HEK293T (cell line): ENCODE measurements around the gene COX6A2.
"Not testable (repeated sequence)": the region's sequence is repeated elsewhere in the genome, so short reads cannot be mapped to it uniquely, and the experiment has no call there.

Experiments used
- CTCF ChIA-PET: fragments of 350-600 bp; formaldehyde crosslinking; extraction: SDS; loops from one replicate; lab custom pipeline; 2021; ENCODE audit warnings: antibody characterized with exemption, inconsistent platforms; lab: Yijun Ruan, JAX
- POLR2A ChIA-PET: fragments of 350-600 bp; formaldehyde crosslinking; extraction: SDS; loops from one replicate; lab custom pipeline; 2020; ENCODE audit warnings: antibody characterized with exemption, inconsistent platforms; lab: Yijun Ruan, JAX
- DNase-seq: peaks from one replicate; pipeline ENCODE4 v3.0.0; 2012; ENCODE audit warnings: mixed read lengths; ENCODE audit errors: extremely low spot score
- ARNT ChIP-seq: fragments of 450-650 bp; IDR thresholded peaks from 2 replicates; pipeline ENCODE4 v1.6.1; 2017; ENCODE audit warnings: mild to moderate bottlenecking
- BHLHE40 ChIP-seq: fragments of 450-650 bp; IDR thresholded peaks from 2 replicates; pipeline ENCODE4 v1.6.1; 2016; ENCODE audit warnings: mild to moderate bottlenecking, moderate library complexity, borderline replicate concordance
- CTBP1 ChIP-seq: fragments of 450-650 bp; IDR thresholded peaks from 2 replicates; pipeline ENCODE4 v1.6.1; 2016; ENCODE audit warnings: borderline replicate concordance
- ELF4 ChIP-seq: fragments of 450-650 bp; IDR thresholded peaks from 2 replicates; pipeline ENCODE4 v1.6.1; 2017; ENCODE audit warnings: antibody characterized with exemption
- FOXA1 ChIP-seq: fragments of 450-650 bp; IDR thresholded peaks from 2 replicates; pipeline ENCODE4 v1.6.1; 2016; ENCODE audit warnings: mild to moderate bottlenecking
- FOXK2 ChIP-seq: fragments of 450-650 bp; IDR thresholded peaks from 2 replicates; pipeline ENCODE4 v1.6.1; 2016; ENCODE audit warnings: mild to moderate bottlenecking
- FOXM1 ChIP-seq: fragments of 450-650 bp; IDR thresholded peaks from 2 replicates; pipeline ENCODE4 v1.6.1; 2017; ENCODE audit warnings: mild to moderate bottlenecking, borderline replicate concordance
- HDGF ChIP-seq: fragments of 450-650 bp; IDR thresholded peaks from 2 replicates; pipeline ENCODE4 v1.6.1; 2017; ENCODE audit warnings: antibody characterized with exemption, borderline replicate concordance
- L3MBTL2 ChIP-seq: fragments of 450-650 bp; conservative IDR thresholded peaks from 2 replicates; pipeline ENCODE4 v1.6.1; 2016; ENCODE audit warnings: mild to moderate bottlenecking
- LEF1 ChIP-seq: fragments of 450-650 bp; IDR thresholded peaks from 2 replicates; pipeline ENCODE4 v1.6.1; 2017; ENCODE audit warnings: mild to moderate bottlenecking, borderline replicate concordance
- NFRKB ChIP-seq: fragments of 450-650 bp; IDR thresholded peaks from 2 replicates; pipeline ENCODE4 v1.6.1; 2016; ENCODE audit warnings: mild to moderate bottlenecking, moderate library complexity
- PKNOX1 ChIP-seq: fragments of 450-650 bp; IDR thresholded peaks from 2 replicates; pipeline ENCODE4 v1.6.1; 2016
- SP1 ChIP-seq: fragments of 450-650 bp; IDR thresholded peaks from 2 replicates; pipeline ENCODE4 v1.6.1; 2017
- SUZ12 ChIP-seq: fragments of 450-650 bp; IDR thresholded peaks from 2 replicates; pipeline ENCODE4 v1.6.1; 2016; ENCODE audit warnings: mild to moderate bottlenecking
- TARDBP ChIP-seq: fragments of 450-650 bp; IDR thresholded peaks from 2 replicates; pipeline ENCODE4 v1.6.1; 2016
- ZNF384 ChIP-seq: fragments of 450-650 bp; IDR thresholded peaks from 2 replicates; pipeline ENCODE4 v1.6.1; 2016

The COX6A2 gene

DNA sequence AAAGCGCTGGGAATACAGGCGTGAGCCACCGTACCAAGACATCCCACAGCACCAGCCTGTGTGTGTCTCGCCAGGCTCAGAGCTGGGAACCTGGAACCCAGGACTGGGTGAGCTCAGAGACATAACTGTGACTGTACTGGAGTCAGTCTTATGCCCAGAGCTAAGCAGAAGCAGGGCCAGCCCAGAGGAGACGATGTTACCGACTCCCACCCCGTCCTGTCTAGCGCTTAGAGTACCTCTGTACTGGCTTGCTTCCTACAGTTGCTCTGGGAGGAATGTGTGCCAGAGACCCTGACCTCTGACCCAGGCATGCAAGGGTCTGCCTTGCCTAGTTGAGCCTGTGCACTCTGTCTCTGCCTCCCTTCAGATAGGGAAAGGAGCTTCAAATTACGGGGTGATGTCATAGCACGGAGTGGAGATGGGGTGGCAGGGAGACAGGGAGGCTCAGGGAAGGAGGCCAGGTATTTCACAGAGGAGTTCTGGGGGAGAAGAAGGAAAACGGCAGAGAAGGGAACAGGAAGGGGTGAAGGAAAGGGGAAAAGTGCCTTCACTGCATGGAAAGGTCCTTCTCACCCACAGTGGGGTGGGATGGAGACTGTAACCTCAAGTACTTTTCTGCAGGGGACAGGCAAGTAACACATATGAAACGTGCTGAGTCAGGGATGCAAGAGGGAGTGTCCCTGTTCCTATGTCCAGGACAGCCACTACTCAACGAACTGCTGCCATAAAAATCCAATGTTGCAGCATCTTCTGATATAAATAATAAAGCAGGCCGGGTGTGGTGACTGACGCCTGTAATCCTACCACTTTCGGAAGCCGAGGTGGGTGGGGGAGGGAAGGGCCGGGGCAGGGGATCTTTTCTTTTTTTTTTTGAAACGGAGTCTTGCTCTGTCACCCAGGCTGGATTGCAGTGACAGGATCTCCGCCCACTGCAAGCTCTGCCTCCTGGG, 25.4 kb upstream of the COX6A2 start:
- ChIA-PET CTCF (interaction anchor here (0.9 to 1.0 kb wide), 2 partner anchors 11 to 311 kb away, joined by 3 read pairs; partner anchors contain the start of gene ZNF843), POLR2A (interaction anchor here (0.7 to 3.5 kb wide), 5 partner anchors 11 to 336 kb away, joined by 3 to 20 read pairs (median 4); partner anchors contain the start of genes KAT8, TGFB1I1 and ZNF843)
- TF ChIP-seq FOXK2 (no peak), PKNOX1 (no peak), LEF1 (no peak), BHLHE40 (no peak), FOXM1 (no peak), NFRKB (no peak), FOXA1 (no peak), ZNF384 (no peak), SP1 (no peak)
- DNase-seq, result no peak

DNA sequence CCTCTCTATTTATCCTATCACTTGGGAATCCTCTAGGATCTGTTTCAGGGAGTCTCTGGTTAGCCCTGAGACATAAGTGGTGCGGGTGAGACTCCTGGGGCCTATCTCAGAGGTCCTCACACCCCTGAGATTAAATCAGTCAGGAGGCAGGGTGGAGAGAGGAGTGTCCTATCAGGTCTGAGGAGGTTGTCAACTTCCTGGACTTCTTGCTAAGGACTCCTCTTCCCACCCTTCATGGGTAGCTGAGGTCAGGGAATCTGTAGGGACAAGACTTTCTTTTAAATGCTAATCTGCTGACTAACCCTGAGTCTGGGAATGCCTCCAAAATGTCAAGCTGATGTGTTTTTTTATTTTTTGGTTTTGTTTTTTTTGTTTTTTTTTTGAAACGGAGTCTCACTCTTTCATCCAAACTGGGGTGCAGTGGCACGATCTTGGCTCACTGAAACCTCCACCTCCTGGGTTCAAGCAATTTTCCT, 24.5 kb upstream of the COX6A2 start:
- TF ChIP-seq PKNOX1, result no peak
- no peak for TF ChIP-seq CTBP1
- TF ChIP-seq FOXK2, result no peak
- TF ChIP-seq HDGF, result no peak
- TF ChIP-seq NFRKB, result no peak
- no peak for TF ChIP-seq LEF1
- no peak for TF ChIP-seq L3MBTL2
- TF ChIP-seq TARDBP, result no peak
- TF ChIP-seq ZNF384, result no peak
- no peak for TF ChIP-seq FOXM1
- no peak for TF ChIP-seq ELF4
- no peak for TF ChIP-seq SP1
- TF ChIP-seq BHLHE40, result no peak
- TF ChIP-seq ARNT, result no peak
- TF ChIP-seq FOXA1, result no peak
- TF ChIP-seq SUZ12, result no peak
- DNase-seq, result no peak
- ChIA-PET CTCF (interaction anchor here (0.9 to 1.0 kb wide), 2 partner anchors 10 to 310 kb away, joined by 3 read pairs; partner anchors contain the start of gene ZNF843), POLR2A (interaction anchor here (0.6 to 3.5 kb wide), 6 partner anchors 10 to 335 kb away, joined by 3 to 20 read pairs (median 4); partner anchors contain the start of genes FUS, KAT8 and ZNF843)

DNA sequence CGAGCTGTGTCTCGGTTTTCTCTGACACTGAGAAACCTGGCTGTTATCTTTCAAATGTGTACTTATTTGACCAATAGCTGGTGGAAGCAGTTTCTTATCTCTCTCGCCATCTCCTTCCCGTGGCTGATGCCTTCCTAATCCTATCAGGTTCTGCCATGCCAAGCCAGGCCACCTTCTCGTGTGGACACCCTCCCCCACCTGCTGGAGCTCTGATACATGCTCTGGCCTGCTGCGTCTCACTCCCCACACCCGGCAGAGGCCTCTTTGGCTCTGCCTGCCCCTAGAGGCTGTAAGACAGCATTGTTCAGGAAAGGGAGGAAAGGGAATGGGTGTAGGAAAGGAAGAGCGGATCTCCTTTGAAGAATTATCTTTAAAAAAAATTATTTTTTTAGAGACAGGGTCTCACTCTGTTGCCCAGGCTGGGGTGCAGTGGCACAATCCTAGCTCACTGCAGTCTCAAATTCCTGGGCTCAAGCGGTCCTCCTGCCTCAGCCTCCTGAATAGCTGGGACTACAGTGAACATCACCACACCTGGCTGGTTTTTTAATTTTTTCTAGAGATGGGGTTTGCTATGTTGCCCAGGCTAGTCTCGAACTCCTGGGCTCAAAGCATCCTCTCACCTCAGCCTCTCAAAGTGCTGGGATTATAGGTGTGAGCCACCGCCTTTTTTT, 23.7 kb upstream of the COX6A2 start:
- ChIA-PET CTCF (interaction anchor here (0.7 to 1.4 kb wide), 5 partner anchors 9 to 510 kb away, joined by 3 to 10 read pairs (median 3); partner anchors contain the start of gene ZNF843), POLR2A (interaction anchor here (1.1 to 3.5 kb wide), 5 partner anchors 8 to 272 kb away, joined by 3 to 20 read pairs (median 4); partner anchors contain the start of genes FUS and ZNF843)
- DNase-seq, result peak; percentile 70
- no peak for TF ChIP-seq SUZ12
- TF ChIP-seq SP1, result no peak

- POLR2A ChIA-PET, result interaction anchor here (1.1 to 3.5 kb wide), 3 partner anchors 9 to 272 kb away, joined by 4 to 20 read pairs (median 10); partner anchors contain the start of genes FUS and ZNF843
- no peak for TF ChIP-seq SP1
- no peak for TF ChIP-seq LEF1
- CTCF ChIA-PET, result interaction anchor here (0.6 to 1.4 kb wide), 5 partner anchors 8 to 497 kb away, joined by 3 to 10 read pairs (median 3); partner anchors contain the start of gene ZNF843
- no peak for DNase-seq
These were observed 23.0 kb upstream of the COX6A2 start for GRCh38 chr16:31451201-31451600.

- DNase-seq, POLR2A ChIA-PET, CTCF ChIA-PET: not testable (repeated sequence)
These were observed 17.8 kb upstream of the COX6A2 start for GRCh38 chr16:31445931-31446330.

- ChIA-PET POLR2A (interaction anchor here (0.9 to 2.7 kb wide), 7 partner anchors 10 to 458 kb away, joined by 3 to 20 read pairs (median 7); partner anchors contain the start of genes ARMC5, COX6A2, FUS and HSD3B7), CTCF (interaction anchor here (0.8 to 2.3 kb wide), 4 partner anchors 11 to 324 kb away, joined by 3 to 5 read pairs (median 4); partner anchors contain the start of gene KAT8)
- DNase-seq, result no peak
- TF ChIP-seq SUZ12, result no peak
These were observed 13.8 kb upstream of the COX6A2 start for GRCh38 chr16:31441956-31442355.
